GM04504 (cell line): ENCODE results near the gene DOC2A.
"Not testable (repeated sequence)": the region's sequence is repeated elsewhere in the genome, so short reads cannot be mapped to it uniquely, and the experiment has no call there.

Experiments
- DNase-seq: peaks from one replicate; pipeline ENCODE4 v3.0.0-alpha.2; 2012; ENCODE audit warnings: low read depth

DOC2A gene

DNA sequence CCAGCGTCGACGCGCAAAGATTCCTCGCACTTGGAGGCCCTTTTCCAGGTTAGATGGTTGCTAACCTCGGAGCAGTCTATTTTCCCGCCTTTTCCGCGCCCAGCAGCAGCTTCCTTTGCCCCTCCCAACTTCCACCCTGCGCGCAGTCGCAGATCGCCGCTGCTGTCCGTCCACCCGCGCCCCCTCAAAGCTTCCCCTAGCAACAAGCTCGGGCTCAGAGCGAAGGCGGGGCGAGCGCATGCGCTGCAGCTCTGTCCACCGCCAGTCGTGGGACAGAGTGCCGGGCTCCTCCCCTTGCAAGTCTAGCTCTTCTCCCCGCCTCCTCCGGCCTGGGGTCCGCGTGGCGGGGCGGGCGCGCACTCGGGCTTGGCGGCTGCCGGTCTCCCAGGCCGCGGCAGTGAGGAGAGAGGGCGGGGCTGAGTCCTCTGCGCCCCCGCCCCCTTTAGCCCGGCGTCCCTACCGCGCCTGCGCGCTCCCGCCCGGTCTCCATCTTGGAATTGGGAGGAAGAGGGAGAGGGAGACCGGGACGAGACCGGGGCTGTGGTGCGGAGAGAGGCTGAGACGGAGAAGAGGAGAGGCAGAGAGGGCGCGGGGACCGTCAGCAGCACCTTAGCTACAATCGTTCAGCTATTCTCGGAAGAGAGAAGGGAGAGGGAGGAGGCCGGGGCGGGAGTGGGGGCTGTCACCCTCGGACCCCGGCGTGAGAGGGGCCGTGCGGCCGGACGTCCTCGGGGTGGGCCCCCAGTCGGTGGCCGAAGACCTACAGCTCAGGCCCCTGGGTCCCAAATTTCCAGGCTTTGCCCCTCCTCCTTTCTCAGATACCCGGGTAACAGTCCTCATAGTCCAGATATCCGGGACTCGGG is 37.2 kb downstream of the DOC2A start, which contains the start of gene TAOK2:
TSS of gene TAOK2 (plus strand) at position 485 of the 863 bp plus-strand sequence. CDS start 3,905 bp downstream, outside the sequence.
- peak; percentile 96 for DNase-seq

DNA sequence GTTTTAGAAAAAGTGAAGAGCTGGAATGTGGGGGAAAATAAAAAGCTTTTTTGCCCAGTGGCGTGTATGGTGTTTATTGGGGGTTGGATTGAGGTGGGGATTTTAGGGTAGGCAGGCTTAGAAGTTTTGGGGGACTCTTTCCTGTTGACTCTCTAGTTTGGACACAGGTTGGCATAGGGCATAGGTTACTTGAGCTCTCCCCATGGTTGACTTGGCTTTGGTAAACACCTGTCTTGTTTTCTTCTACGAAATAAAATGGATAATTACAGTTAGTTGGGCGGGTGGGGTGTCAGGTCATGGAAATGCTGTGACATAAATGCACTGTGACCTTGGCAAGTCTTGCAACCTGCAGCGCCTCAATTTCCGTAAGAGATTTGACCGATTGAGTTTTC is 37.8 kb downstream of the DOC2A start:
- no peak for DNase-seq

DNA sequence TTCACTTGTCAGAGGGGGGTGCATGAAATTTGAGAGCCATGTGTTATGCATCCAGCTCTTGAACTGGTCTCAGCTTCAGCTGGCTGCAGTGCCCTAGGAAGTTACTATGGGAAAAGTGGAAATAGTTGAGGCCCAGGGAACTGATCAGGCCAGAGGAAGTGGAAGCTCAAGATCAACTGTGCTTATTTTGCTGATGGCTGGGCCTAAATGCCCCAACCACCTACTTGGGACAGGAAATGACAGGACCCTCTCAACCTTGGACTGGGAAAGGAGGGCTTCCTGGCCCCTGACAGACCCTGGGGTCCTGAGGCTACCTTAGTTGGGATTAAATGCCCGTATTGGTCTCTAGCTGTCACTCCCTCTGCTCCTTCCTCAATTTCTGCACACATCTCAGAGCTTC is 38.3 kb downstream of the DOC2A start:
- DNase-seq, result no peak

DNA sequence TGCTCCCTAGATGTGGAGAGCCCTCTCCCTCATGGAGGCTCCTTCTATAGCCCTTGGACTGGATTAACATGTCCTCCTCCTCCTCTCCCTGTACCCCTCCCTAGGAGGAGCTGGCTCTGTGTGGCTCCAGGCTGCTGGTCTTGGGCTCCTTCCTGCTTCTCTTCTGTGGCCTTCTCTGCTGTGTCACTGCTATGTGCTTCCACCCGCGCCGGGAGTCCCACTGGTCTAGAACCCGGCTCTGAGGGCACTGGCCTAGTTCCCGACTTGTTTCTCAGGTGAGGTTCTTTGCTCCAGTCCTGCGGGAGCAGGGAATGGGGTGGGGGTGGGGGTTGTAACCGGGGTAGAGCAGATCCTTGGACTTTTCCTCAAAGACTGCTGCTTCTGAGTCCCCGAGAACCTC is 39.5 kb downstream of the DOC2A start:
- no peak for DNase-seq

DNA sequence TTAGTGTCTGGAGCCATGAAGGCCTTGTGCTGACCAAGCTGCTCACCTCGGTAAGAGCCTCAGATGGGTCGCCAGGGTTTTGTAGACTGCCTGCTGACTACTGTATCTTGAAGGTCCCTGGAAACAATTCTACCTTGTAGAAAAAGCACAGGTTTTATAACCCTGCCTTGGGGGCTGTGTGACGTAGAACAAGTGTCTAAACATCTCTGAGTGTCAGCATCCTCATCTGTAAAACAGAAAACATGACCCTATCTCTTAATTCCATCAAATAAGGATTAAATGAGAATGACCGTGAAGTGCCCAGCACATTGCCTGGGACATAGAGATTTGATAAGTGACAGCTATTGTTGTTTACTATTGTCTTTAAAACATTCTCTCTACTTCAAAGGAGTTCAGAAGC is 42.6 kb downstream of the DOC2A start:
- no peak for DNase-seq

DNA sequence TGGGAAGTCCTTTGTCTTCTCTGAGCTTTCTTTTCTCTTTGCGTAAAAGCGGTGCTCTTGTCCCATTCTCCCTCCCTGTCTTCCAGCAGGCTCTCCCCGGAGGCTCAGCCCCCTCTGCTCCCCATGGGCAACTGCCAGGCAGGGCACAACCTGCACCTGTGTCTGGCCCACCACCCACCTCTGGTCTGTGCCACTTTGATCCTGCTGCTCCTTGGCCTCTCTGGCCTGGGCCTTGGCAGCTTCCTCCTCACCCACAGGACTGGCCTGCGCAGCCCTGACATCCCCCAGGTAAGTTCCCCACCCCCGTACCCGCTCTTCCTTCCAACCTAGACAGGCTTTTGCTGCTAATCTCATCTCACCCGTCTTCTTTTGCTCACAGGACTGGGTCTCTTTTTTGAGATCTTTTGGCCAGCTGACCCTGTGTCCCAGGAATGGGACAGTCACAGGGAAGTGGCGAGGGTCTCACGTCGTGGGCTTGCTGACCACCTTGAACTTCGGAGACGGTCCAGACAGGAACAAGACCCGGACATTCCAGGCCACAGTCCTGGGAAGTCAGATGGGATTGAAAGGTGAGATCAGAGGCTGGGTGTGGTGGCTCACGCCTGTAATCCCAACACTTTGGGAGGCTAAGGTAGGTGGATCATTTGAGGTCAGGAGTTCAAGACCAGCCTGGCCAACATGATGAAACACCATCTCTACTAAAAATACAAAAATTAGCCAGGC is 47.6 kb downstream of the DOC2A start:
- DNase-seq, result no peak

DNA sequence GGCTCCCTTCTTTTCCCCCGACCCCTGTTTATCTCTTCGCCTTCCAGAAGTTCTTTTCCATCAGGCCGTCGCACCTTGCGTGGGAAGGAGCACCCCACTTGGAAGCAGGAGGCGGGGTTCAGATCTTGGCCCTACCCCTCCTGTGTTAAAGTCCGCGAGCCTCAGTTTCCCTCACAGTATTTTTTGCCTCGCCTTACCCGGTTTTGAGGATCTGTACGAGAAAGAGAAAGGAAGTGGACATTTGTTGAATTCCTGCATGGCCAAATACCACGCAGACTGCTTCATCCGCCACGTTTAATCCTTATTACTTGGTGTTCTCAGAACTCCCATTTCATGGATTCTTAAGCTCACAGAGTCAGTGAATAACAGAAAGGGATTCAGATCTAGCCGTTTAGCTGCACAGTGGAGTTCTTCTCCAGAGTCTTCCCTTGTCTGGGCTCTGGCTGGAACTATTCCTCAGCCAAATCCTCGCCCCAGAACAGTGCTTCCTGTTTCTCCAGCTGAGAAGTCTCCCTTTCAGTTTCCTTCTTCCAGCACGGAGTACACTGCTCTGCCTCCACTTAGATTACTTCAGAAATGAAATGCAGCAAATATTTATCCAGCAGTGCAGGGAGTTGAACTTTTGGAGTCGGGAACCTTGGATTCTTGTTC is 48.4 kb downstream of the DOC2A start:
- DNase-seq, result no peak

DNA sequence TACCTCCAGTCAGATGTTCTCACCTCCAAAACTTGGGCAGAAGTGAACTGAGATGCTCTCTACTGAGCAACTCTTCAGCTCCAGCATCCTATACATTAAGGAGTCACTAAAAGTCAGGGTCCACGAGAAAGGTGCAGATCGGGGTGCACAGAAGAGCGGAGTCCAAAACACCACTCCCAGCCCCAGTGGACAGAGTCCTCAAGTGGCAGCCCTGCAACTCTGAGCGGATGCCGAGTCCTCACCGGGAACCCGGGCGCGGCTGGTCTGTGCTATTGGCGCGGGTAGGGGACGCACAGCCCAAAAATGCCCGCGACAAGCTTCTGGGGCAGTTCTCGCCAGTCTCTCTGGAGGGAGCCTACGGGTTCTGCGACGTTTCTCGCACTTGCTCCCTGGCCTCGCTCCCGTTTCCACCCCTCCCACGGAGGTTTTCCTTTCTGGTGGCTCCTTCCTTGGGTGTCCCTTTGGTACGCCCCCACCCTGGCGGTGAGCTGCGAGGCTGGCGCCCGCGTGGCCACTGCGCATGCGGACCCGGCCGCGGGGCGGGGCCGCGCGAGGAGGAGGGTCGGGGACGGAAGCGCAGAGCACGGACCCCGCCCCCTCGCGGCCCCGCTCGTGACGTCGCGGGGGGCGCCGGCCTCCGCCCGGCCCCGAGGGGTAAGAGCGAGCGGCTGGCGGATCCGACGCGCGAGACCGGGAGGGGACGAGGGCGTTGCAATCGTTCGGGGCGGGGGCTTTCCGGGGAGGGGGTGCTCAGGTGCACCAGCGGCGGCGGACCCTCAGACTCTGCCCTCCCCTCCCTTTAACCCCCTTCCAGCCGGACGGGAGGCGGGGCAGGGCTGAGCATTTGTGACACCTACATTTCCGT is 49.1 kb downstream of the DOC2A start, which contains the start of gene TMEM219:
TSS of gene TMEM219 (plus strand) at position 601 of the 865 bp plus-strand sequence. CDS start 1,065 bp downstream, outside the sequence.
- peak; percentile 84 for DNase-seq

DNA sequence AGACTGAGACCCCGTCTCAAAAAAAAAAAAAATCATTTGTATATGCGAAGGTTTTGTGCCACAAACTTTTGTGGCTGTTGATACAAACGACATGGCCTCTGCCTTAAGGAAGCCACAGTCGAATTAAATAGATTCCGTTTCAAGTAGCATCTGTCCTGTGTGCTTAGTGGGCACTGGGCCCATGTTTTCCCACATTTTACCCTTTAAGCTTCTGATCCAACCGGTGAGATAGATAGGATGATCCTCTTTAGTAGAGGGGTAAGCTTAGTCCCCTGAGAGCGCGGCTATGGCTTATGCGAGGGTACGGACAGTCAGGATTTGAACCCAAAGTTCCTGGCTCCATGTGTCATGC is 49.7 kb downstream of the DOC2A start:
- DNase-seq, result no peak

DNA sequence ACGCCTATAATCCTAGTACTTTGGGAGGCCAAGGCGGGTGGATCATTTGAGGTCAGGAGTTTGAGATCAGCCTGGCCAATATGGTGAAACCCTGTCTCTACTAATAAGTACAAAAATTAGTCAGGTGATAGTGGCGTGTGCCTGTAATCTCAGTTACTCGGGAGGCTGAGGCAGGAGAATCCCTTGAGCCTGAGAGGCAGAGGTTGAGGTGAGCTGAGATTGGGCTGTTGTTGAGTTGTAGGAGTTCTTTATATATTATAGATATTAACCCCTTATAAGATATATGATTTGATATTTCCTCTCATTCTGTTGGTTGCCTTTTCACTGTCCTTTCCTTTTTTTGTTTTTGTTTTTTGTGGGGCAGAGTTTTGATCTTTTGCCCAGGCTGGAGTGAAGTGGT is 51.0 kb downstream of the DOC2A start:
- DNase-seq, result not testable (repeated sequence)

DNA sequence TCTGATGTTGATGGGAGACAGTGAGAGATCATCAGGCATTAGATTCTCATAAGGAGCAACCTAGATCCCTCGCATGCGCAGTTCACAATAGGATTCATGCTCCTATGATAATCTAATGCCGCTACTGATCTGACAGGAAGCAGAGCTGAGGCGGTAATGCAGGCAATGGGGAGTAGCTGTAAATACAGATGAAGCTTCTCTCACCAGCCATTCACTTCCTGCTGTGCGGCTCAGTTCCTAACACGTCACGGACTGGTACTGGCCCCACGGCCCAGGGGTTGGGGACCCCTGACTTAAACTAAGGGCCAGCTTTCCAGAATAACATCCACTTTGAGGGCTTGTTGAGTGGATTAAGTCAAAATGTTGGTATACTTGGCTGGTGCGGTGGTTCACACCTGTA is 51.5 kb downstream of the DOC2A start:
- no peak for DNase-seq

DNA sequence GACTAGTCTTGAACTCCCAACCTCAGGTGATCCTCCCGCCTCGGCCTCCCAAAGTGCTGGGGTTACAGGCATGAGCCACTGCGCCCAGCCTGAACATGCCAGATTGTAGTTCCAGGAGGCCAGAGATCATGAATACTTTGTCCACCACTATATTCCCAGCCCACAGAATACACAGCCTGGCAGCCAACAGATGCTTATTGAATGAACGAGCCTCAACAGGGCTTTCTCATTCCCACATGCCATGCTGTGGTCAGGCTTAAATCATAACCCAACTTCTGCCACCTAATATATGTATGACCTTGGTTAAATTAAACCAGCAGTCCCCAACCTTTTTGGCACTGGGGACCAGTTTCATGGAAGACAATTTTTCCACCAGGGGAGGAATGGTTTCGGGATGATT is 52.1 kb downstream of the DOC2A start:
- no peak for DNase-seq
